ENCODE measurements around the gene RPL37A.

Gene RPL37A

DNA sequence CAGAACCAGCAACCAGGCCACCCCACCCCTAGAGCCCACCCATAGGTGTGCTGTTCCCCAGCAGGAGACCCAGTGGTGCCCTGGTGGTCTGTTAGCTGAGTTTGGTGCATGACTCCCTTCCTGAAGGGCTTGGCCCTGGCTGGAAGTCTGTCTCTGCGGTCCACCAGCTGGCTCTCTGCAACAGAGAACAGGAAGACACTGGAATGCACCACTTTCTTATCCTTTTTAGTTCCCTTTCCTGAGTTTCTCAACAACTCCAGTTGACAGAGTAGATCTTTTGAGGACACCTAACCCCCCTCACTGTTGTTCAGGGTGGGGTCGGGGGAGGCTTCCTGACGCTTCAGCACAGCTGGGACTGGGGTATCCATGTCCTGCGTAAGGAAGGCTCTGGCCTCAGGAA lies 11.9 kb upstream of the RPL37A start:
- no peak for DNase-seq (ENCODE audit: extremely low read depth in 1 of 2, low read depth in 1 of 2)

DNA sequence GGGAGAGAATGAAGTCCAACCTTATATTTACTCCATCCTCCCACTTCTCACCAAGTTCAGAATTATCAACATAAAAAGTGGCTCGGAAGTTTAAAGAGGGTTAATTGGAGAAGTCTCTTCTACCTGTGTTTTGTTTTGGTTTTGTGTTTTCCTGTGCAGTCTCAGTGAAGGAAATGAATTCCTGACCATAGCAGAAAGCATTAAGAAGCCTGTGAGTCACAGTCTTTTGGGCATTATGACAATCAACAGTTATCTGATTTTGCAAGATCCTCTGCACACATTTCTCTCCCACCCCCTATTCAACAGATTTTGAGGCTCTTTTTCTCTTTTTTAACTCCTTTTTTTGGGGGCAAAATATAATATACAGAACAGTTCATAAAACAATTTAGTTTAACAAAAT lies 8.6 kb upstream of the RPL37A start:
- DNase-seq (ENCODE audit: extremely low read depth in 1 of 2, low read depth in 1 of 2): no peak

DNA sequence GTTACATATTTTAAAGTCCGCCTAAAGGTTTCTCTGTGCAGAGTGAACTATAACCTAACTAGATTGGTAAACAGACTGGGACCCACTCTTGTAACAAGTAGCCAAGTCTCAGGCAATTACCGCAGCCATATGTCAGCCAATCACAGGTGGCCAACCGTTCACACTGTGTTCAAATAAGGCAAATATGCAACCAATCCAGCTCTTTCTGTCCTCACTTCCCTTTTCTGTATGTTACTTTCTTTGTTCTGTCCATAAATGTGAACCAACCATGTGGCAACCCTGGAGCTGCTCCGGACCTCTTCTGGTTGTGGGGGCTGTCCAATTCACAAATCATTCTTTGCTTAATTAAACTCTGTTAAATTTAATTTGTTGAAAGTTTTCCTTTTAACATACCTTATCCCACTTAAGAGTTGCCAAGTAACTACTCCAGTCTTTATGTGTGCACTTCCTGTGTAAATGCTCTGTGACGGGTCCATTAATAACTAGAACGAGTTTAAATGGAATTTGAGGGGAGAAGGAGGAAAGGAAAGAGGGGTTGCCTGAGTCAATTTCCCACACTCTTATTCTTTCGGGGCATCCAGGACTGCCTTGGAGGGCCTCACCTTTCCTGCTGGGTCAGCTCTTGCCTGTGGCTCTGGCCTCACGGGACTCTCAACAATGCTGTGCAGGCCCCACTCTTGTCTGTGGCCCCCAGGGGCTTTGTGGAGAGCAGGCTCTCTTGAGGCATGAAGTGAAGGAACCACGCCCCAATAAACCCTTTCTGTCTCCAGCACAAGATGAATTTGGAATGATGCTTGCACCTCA lies 6.6 kb upstream of the RPL37A start:
- no peak for DNase-seq (ENCODE audit: extremely low read depth in 1 of 2, low read depth in 1 of 2)

DNA sequence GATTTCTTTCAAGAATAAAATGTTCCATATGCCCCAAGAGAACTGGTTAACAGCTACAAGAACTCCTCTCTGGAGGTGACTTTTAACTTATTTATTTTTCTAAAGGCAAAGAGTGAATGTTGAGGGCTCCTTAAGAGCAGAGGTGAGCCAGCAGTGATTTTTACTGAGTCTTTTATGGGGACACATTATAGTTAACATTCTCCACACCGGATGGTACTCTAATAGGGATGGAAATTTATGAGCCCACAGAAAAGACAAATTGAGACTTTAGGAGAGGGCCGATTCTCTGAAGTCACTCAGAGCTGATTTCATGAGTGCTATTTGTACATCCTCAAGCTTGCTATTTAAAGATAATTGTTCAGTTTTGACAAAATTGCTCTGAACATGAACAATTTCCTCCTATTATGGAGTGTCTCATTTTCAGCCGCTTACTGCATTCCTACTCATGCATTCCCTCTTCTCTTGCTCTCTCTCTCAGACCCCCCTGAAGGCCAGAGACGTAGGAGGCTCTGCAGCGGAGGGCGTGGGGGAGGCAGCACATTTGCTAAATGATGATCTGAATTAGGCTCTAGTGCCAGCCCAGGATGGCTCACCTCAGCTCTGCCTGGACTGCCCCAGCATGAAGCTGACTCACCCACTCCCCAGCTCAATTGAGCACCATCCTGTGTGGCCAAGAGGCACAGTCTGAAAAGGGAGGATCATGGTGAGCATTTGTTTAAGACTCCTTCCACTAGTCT lies 5.9 kb upstream of the RPL37A start:
- DNase-seq (ENCODE audit: extremely low read depth in 1 of 2, low read depth in 1 of 2): no peak

DNA sequence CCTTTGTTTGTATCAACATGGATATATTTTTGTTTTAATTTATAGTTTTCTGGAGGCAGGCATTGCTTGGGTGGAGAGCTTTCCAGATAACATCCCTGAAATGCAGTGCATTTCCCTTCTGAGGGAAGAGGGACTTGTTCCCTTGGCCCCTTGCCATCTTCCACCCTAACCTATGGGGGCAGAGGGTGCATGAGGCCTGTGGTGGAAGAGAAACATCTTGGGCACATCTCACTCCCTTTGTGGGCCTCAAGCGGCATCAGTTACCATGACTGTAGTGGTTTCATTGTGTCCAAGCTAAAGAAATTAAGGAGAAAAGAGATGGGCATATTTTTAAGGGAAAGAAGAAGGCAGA lies 5.3 kb upstream of the RPL37A start:
- no peak for DNase-seq (ENCODE audit: extremely low read depth in 1 of 2, low read depth in 1 of 2)

DNA sequence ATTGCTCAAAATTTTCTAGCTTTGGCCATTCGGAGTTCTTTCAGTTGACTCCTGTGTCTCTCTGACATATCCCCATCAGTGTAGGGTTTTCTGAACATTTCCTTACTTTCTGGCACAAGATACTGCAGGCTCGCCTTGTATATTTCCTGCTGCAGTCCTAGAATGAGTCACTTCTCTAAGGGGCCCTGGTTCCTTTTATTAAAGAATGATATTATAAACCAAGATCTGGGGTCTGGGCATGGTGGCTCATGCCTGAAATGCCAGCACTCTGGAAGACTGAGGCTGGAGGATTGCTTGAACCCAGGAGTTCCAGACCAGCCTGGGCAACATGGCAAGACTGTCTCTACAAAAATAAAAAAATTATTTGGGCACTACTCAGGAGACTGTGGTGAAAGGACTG lies 3.0 kb upstream of the RPL37A start:
- no peak for DNase-seq (ENCODE audit: extremely low read depth in 1 of 2, low read depth in 1 of 2)

DNA sequence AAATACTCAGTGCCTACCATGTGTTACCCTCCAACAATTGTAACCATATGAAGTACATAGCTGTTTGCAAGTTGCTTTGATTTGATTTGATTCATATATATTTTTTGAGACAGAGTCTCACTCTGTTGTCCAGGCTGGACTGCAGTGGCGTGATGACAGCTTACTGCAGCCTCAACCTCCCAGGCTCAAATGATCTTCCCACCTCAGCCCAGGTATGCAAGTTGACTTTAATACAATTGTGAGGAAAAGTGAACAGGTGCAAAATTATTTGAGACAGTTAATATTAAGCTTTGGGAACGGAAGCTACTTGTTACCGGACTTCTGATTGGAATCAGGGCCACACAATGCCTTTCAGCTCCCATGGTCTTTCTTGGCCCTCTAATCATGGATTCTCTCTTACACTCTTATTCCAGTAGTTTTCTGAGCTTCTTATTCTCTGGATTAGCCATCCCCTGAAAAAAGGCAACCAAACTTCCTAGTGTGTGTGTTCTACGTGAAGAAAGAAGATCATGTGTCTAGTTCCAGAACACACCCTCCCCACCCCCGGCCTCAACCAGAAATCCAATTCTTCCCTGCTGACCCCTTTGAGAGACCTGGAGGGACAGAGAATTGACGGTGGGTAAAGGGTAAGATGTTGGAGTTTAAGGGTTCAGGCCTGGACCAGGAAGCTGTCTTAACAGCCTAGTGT lies 1.1 kb upstream of the RPL37A start:
- no peak for DNase-seq (ENCODE audit: extremely low read depth in 1 of 2, low read depth in 1 of 2)

DNA sequence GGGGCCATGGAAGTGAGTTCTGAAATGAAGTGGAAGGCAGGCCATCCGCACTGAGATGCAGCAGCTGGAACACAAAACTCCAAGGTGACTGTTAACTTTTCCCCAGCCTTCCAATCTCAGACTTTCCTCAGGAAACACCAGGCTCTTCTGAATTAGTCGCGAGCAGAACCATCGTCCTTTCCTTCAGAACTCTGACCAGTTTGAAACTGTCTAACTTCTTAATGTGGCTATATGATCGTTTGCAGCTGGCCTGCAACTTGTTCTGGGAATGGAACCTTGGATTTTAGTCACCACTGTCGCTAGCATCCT lies 620 bp upstream of the RPL37A start:
- DNase-seq (ENCODE audit: extremely low read depth in 1 of 2, low read depth in 1 of 2): no peak

DNA sequence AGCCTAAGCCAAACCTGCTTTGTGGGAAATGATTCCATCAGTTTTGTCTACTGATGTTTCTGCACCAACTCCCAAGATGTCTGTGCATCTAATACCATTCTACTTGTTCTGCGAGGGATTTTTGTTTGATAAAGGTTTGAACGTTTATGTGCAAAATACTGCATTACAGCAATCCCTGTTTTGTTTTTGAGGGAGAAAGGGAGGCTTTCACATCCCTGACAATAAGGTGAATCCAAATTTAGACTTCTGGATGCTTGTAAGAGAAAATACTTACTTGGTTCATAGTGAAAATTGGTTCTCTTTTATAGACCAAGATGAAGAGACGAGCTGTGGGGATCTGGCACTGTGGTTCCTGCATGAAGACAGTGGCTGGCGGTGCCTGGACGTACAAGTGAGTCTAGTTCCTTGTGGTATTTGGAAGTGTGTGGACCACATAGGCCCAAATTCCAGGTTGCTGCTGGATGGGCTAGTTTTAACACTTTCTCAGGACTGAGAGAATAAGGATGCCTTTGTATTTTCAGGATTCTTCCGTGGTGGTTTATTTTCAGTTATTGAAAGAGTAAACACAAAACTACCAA lies 1.1 kb downstream of the RPL37A start:
- no peak for DNase-seq (ENCODE audit: extremely low read depth in 1 of 2, low read depth in 1 of 2)

DNA sequence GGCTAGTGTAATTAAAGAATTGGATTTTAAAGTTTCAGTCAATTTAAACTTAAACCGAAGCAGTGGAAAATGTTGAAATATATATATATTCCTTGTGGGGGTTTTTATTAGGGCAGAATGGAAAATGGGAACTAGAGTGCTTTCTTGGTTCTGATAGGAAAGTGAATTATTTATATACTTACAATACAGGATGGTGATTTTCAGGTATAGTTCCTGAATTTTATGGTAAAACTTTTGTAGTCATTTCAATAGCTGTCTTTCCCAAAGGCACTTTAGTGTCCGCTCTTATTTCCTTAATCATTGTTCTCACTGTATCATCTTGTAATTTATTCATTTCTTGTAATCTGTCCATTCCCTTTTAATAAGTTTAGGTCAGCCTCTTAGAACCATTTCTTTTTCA lies 1.9 kb downstream of the RPL37A start:
- no peak for DNase-seq (ENCODE audit: extremely low read depth in 1 of 2, low read depth in 1 of 2)

DNA sequence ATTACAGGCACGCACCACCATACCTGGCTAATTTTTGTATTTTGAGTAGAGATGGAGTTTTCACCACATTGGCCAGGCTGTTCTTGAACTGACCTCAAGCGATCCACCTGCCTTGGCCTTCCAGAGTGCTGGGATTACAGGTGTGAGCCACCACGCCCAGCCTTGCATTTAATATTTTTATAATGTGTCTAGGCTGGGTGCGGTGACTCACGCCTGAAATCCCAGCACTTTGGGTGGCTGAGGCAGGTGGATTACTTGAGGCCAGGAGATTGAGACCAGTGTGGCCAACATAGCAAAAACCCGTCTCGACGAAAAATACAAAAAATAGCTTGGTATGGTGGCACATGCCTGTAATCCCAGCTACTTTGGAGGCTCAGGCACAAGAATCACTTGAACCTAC lies 3.2 kb downstream of the RPL37A start:
- DNase-seq (ENCODE audit: extremely low read depth in 1 of 2, low read depth in 1 of 2): no peak

DNA sequence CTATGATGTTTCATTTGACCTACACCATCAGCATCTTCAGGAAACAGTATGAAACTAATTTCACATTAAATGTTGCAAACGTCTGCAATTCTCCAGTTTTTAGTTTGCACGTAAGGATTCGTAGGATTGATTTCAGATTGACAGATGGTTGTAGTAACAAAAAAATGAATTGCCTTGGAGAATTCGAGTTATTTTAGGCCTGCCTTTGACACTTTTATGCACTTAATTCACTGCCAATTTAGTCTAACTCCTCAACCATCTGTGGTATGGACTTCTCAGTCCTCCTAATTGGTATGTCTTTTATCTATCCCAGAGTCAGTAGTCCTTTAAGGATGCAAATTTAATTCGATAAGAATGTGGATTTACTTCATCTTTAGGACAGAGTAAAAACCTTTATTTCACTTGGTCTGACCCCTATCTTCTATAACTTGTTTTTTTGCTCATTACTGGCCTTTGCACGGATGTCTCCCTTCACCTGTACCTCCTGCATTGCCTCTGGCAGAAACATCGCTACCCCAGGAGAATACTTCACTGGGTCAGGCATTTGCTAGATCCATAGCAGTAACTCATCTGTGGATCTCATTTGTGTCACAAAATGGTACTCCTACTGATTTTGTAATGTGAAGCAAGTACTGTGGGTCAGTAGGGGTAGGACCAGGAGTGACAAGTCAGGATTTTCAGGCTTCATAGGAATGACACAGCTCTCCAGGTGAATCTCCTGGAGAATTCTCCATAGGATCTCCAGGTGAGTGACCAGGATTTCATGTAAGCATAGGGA lies 3.9 kb downstream of the RPL37A start:
- no peak for DNase-seq (ENCODE audit: extremely low read depth in 1 of 2, low read depth in 1 of 2)

DNA sequence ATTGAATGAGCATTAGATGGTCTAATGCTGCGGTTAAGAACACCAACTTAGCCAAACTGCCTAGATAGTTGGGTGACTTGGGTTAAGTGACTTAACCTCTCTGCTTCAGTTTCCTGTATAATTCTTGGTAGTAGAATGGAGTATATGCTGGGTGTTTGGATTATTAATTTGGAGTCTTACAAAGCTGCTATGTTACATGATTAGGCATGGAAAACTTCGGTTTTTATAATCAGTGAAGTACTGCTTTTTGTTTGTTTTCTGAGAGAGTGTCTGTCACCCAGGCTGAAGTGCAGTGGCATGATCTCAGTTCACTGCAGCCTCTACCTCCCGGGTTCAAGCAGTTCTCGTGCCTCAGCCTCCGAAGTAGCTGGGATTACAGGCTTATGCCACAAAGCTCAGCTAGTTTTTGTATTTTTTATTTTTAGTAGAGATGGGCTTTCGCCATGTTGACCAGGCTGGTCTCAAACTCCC lies 4.5 kb downstream of the RPL37A start:
- no peak for DNase-seq (ENCODE audit: extremely low read depth in 1 of 2, low read depth in 1 of 2)

DNA sequence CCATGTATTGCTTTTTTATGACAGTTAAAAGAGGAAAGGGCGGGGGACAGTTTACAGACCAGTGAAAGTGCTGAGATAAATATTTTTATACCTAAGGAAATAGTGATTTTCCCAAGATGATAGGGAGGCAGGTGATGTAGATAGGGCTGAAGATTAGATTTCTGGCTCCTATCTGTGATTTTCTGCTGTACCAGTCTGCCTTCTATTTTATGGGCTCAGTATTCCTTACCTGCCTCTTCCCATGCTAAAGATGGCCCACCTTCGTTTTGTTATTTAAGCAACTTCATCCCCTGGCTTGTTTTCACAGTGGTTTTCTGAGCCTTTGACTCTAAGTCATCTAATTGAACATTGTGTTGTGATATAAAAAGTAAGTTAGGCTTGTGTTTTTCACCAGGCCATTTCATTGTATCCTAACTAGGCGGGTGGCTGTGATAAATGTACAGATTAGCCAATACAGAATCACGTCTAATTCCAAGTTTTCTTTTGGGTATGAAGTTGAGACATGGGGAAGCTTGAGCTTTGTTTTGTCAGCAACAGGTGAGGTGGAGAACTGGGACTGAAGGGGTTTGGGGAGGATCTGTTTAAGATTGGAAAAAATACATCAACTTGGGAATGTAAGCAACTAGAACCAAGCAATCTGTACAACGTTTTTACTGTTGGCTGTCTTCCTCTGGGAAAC lies 5.2 kb downstream of the RPL37A start:
- DNase-seq (ENCODE audit: extremely low read depth in 1 of 2, low read depth in 1 of 2): no peak

DNA sequence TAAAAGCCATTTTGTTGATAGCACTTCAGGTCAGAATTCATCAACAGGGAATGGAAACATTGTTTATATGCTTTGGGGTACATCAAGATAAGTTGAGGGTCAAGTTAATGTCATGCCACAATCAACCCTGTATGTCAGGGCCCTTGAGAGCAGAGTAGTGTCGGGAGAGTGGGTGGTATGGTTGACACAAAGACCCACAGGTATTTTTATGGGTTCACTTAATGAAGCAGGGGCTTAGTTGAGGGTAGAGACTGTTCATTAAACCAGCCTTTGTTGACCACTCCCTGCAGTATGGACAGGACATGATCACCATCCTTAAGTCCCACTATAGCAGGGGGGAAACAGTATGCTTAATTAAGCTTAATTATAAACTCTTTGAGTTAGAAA lies 5.7 kb downstream of the RPL37A start:
- no peak for DNase-seq (ENCODE audit: extremely low read depth in 1 of 2, low read depth in 1 of 2)

DNA sequence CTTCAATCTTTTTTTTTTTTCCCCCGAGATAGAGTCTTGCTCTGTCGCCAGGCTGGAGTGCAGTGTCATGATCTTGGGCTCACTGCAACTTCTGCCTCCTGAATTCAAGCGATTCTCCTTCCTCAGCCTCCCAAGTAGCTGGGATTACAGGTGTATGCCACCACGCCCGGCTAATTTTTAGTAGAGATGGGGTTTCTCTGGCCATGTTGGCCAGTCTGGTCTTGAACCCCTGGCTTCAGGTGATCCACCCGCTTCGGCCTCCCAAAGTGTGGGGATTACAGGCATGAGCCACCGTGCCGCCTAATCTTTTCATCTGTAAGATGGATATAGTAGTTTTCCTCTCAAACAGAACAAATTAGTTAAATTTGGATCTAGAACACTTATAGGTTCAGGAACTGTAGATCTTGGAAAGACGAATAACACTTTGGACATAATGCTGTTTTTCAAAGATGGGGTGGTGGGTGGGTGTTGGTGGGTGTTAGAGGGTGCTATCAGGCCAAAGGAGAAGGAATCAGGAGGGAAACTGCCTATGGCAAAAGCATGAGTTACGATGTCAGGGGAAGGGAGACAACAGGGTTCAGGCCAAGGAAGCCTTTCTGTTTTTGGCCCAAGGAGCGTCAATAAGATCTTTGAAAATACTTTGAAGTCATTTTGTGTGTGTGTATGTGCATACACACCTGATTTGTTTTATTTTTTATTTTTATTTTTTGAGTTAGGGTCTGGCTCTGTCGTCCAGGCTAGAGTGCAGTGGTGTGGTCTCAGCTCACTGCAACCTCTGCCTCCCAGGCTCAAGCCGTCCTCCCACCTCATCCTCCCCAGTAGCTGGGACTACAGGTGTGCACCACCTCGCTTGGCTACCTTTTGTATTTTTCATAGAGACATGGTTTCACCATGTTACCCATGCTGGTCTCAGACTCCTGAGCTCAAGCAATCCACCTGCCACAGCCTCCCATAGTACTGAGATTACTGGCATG lies 6.8 kb downstream of the RPL37A start:
- no peak for DNase-seq (ENCODE audit: extremely low read depth in 1 of 2, low read depth in 1 of 2)

DNA sequence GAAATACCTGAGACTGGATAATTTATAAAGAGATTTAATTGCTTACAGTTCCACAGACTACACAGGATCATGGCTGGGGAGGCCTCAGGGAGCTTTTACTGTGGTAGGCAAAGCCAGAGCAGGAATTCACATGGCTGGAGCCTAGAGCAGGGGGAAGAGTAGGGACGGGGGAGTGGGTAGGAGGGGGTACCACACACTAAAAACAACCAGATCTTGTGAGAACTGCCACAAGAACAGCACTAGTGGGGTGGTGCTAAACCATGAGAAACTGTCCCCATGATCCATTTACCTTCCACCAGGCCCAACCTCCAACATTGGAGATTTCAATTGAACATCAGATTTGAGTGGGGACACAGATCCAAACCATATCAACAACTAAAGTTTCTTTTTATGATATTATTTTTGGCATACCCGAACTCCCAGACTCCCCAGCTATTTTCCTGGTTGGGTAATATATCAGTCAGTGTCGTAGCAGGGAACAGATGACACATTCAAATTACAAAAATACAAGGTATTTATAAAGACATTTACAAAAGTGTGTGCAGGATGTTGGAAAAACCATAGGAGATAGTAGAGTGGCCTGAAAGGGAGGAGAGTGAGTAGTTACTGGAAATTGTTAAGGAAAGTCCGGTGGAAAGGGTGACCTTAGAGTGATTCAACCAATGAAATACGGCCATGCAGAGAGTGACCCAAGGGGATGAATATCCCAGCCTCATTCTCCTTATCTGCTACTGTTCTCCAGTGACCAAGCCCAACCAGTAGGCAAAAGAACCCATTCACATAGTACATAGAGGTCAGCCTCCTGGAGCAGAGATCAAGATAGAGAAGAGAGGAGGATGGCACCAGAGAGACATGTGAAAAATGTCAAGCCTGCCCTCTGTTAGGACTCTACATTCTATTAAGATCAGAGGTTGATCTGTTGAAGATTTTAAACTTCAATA lies 8.8 kb downstream of the RPL37A start:
- no peak for DNase-seq (ENCODE audit: extremely low read depth in 1 of 2, low read depth in 1 of 2)

DNA sequence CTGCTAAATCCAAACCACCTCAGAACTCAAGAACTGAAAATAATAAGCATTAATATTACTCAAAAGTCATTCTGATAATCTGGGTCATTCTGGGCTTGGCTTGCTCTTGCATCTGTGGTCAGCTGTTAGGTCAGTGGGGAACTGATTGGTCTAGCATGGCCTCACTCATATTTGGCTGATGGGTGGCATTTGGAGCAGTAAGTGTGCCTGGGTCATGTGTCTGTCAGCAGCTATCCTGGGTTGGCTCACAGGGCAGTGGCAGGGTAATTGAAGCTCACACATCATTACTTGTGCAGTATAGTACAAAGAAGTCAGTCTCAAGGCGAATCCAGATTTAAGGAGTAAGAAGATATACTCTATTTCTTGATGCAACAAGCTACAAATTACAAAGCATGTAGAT lies 9.6 kb downstream of the RPL37A start:
- no peak for DNase-seq (ENCODE audit: extremely low read depth in 1 of 2, low read depth in 1 of 2)
